DND-41 (cell line): ENCODE data around the gene PTPN21.

ENCODE experiments used
- CTCF ChIP-seq: IDR thresholded peaks from 2 replicates; pipeline ENCODE4 v1.5.1; 2012; ENCODE audit warnings: borderline replicate concordance, low read length, moderate library complexity, mild to moderate bottlenecking; ENCODE audit not compliant: poor library complexity, severe bottlenecking; ENCODE audit errors: extremely low read depth
- EZH2 ChIP-seq: IDR thresholded peaks from 3 replicates; pipeline ENCODE4 v1.6.1; 2012; ENCODE audit warnings: borderline replicate concordance, low read depth, mild to moderate bottlenecking, moderate library complexity, low read length, inconsistent platforms; ENCODE audit not compliant: severe bottlenecking

GRCh38 chr14:88535149-88535548 lies 19.7 kb downstream of the PTPN21 start:
- TF ChIP-seq CTCF (peak; percentile 8), EZH2 (no peak)
